Body of pancreas (tissue), 4 donors: ENCODE results near the gene FLT1.

Source experiments
- CTCF ChIP-seq, 7 experiments: fragments of 450-650 bp in 4 of 7; fragments of 200-600 bp in 3 of 7; sonication (generic) in 3 of 7; IDR thresholded peaks; one replicate each; pipeline ENCODE4 v1.5.1; 2016 to 2019; ENCODE audit warnings: antibody characterized with exemption in 7 of 7
- POLR2A ChIP-seq, 3 donors: fragments of 450-650 bp; IDR thresholded peaks; one replicate each; pipeline ENCODE4 v1.6.1; 2016; ENCODE audit warnings: antibody characterized with exemption in 3 of 3, mild to moderate bottlenecking in 2 of 3

GRCh38 chr13:28497143-28497876, 2.4 kb upstream of the FLT1 start:
- TF ChIP-seq CTCF (IDR thresholded peaks at IDR 0.05) (no peak), POLR2A (IDR thresholded peaks at IDR 0.05) (no peak)
